ENCODE measurements around the gene POLR2I. TPM values are rescaled to one million over a fixed set of nuclear protein-coding genes. Genes with fewer than 3 reads are reported as not detected.

Gene POLR2I
- total and polyA plus RNA-seq, 2 experiments from 2014 or later = 94.0 to 413 TPM

GRCh38 chr19:36067681-36068080 is 47.0 kb downstream of the POLR2I start (continued):
- TF ChIP-seq REST (IDR thresholded peaks at IDR 0.05; ENCODE audit: unreplicated experiment) = no peak

- DNase-seq (ENCODE audit: low spot score) = no peak
- H3K27ac Mint-ChIP-seq = no peak overlapping the region
- peaks cover 6% of the 10 kb centered on the region for H3K27me3 Mint-ChIP-seq (ENCODE audit: insufficient read depth, low read depth, poor library complexity)
- peaks cover 80% of the 10 kb centered on the region for H3K36me3 Mint-ChIP-seq (ENCODE audit: low read depth)
- no peak overlapping the region for H3K4me3 ChIP-seq
- no peak overlapping the region for H3K4me3 Mint-ChIP-seq
- no peak overlapping the region for H3K4me2 ChIP-seq
- no peaks in the 10 kb centered on the region for H3K4me1 ChIP-seq (ENCODE audit: insufficient read depth)
- H4K20me1 ChIP-seq (replicated peaks; ENCODE audit: insufficient read depth) = peaks cover 6% of the 10 kb centered on the region
- no peak overlapping the region for H3K27ac ChIP-seq (ENCODE audit: low read depth)
- H3K36me3 ChIP-seq (ENCODE audit: insufficient read depth) = peaks cover 40% of the 10 kb centered on the region
- ATAC-seq = no peak
- 0 out of 2 replicates have a peak, but pooled peaks cover 4% of the 10 kb centered on the region for H3K79me2 ChIP-seq (replicated peaks; ENCODE audit: insufficient read depth)
- H3F3A ChIP-seq (replicated peaks; ENCODE audit: low read depth) = 0 out of 2 replicates have a peak, but pooled peaks cover 14% of the 10 kb centered on the region
- no peak overlapping the region for H2AFZ ChIP-seq
- H3K9me2 ChIP-seq (ENCODE audit: insufficient read depth) = no peaks in the 10 kb centered on the region
- H3K27me3 ChIP-seq (ENCODE audit: insufficient read depth) = no peaks in the 10 kb centered on the region
- H3K4me1 Mint-ChIP-seq = no peaks in the 10 kb centered on the region
- H3K9me3 Mint-ChIP-seq = 0 out of 3 replicates have a peak, but pooled peaks cover 4% of the 10 kb centered on the region
- no peak for TF ChIP-seq ZNF331 (CRISPR knock-in tag; IDR thresholded peaks at IDR 0.05; ENCODE audit: low read depth)
- TF ChIP-seq REST (IDR thresholded peaks at IDR 0.05; ENCODE audit: unreplicated experiment) = no peak
- no peak for TF ChIP-seq STAT1 (IDR thresholded peaks at IDR 0.05; ENCODE audit: unreplicated experiment)
- TF ChIP-seq CTCF (conservative IDR thresholded peaks at IDR 0.05; ENCODE audit: low read depth in 2 of 2) = no peak
- TF ChIP-seq EZH2phosphoT487 (IDR thresholded peaks at IDR 0.05; ENCODE audit: unreplicated experiment) = no peak
- no peak for TF ChIP-seq POLR2AphosphoS5 (IDR thresholded peaks at IDR 0.05; ENCODE audit: low read depth)
- TF ChIP-seq ZNF114 (CRISPR knock-in tag; IDR thresholded peaks at IDR 0.05) = no peak
- no peak for TF ChIP-seq ETS1 (IDR thresholded peaks at IDR 0.05)
- TF ChIP-seq NANOG (IDR thresholded peaks at IDR 0.05; ENCODE audit: borderline replicate concordance) = no peak
- TF ChIP-seq EZH2 (IDR thresholded peaks at IDR 0.05; ENCODE audit: low read depth, unreplicated experiment) = no peak
Measured at GRCh38 chr19:36064826-36065225, 49.8 kb downstream of the POLR2I start.
